H9 (cell line): Measurements from ENCODE around the gene FNDC3B. TPM values are rescaled to one million over a fixed set of nuclear protein-coding genes. Genes with fewer than 3 reads are reported as not detected.

Experiments
- DNase-seq: peaks from one replicate; pipeline ENCODE4 v3.0.0-alpha.2; 2017
- H2AFZ ChIP-seq: one replicate; pipeline ENCODE4 v1.6.1; 2013; ENCODE audit warnings: mild to moderate bottlenecking, low read length, control low read depth, moderate library complexity
- H2AK5ac ChIP-seq: 2 replicates; pipeline ENCODE4 v1.6.1; 2013; ENCODE audit warnings: low read length, control low read depth, mixed read lengths; ENCODE audit not compliant: insufficient read length
- H2BK120ac ChIP-seq: one replicate; pipeline ENCODE4 v1.6.1; 2013; ENCODE audit warnings: low read depth, mild to moderate bottlenecking, low read length, control low read depth, inconsistent platforms; ENCODE audit not compliant: poor library complexity, severe bottlenecking
- H2BK12ac ChIP-seq: 2 replicates; pipeline ENCODE4 v1.6.1; 2013; ENCODE audit warnings: low read length, control low read depth, mixed read lengths, low read depth; ENCODE audit not compliant: insufficient read length
- H2BK15ac ChIP-seq: 2 replicates; pipeline ENCODE4 v1.6.1; 2013; ENCODE audit warnings: low read depth, low read length, control low read depth
- H2BK20ac ChIP-seq: one replicate; pipeline ENCODE4 v1.6.1; 2013; ENCODE audit warnings: low read depth, mild to moderate bottlenecking, low read length, control low read depth, inconsistent platforms; ENCODE audit not compliant: poor library complexity, severe bottlenecking
- H2BK5ac ChIP-seq: 2 replicates; pipeline ENCODE4 v1.6.1; 2013; ENCODE audit warnings: low read length, control low read depth, mixed read lengths; ENCODE audit not compliant: insufficient read length
- H3K14ac ChIP-seq: 2 replicates; pipeline ENCODE4 v1.6.1; 2013; ENCODE audit warnings: low read length, control low read depth; ENCODE audit not compliant: insufficient read depth
- H3K18ac ChIP-seq: 2 replicates; pipeline ENCODE4 v1.6.1; 2013; ENCODE audit warnings: low read depth, mild to moderate bottlenecking, mixed read lengths, low read length, control low read depth; ENCODE audit not compliant: insufficient read length
- H3K23ac ChIP-seq: 2 replicates; pipeline ENCODE4 v1.6.1; 2013; ENCODE audit warnings: low read length, control low read depth, mixed read lengths, low read depth; ENCODE audit not compliant: insufficient read length
- H3K23me2 ChIP-seq: 2 replicates; pipeline ENCODE4 v1.6.1; 2013; ENCODE audit warnings: low read depth, mild to moderate bottlenecking, mixed read lengths, low read length, control low read depth; ENCODE audit not compliant: insufficient read length, poor library complexity, severe bottlenecking
- H3K27ac ChIP-seq: 2 replicates; pipeline ENCODE4 v1.5.1; 2013; ENCODE audit warnings: low read length, control low read depth, mixed read lengths, low read depth; ENCODE audit not compliant: insufficient read length
- H3K27me3 ChIP-seq: 2 replicates; pipeline ENCODE4 v1.6.1; 2013; ENCODE audit warnings: low read length, control low read depth, inconsistent platforms; ENCODE audit not compliant: insufficient read depth
- H3K4ac ChIP-seq: 2 replicates; pipeline ENCODE4 v1.6.1; 2013; ENCODE audit warnings: low read depth, mild to moderate bottlenecking, control low read depth, inconsistent platforms, low read length, moderate library complexity
- H3K4me1 ChIP-seq: 2 replicates; pipeline ENCODE4 v1.6.1; 2013; ENCODE audit warnings: low read length, control low read depth, inconsistent platforms; ENCODE audit not compliant: insufficient read depth
- H3K4me2 ChIP-seq: 2 replicates; pipeline ENCODE4 v1.6.1; 2013; ENCODE audit warnings: low read length, control low read depth, mixed read lengths; ENCODE audit not compliant: insufficient read length, insufficient read depth
- H3K56ac ChIP-seq: 2 replicates; pipeline ENCODE4 v1.6.1; 2013; ENCODE audit warnings: low read depth, mild to moderate bottlenecking, mixed read lengths, low read length, control low read depth; ENCODE audit not compliant: insufficient read length
- H3K79me1 ChIP-seq: 2 replicates; pipeline ENCODE4 v1.6.1; 2013; ENCODE audit warnings: low read depth, mild to moderate bottlenecking, moderate library complexity, low read length, control low read depth, inconsistent platforms; ENCODE audit not compliant: insufficient read depth, poor library complexity, severe bottlenecking
- H3K79me2 ChIP-seq: 2 replicates; pipeline ENCODE4 v1.6.1; 2013; ENCODE audit warnings: low read length, control low read depth, inconsistent platforms; ENCODE audit not compliant: insufficient read depth
- H3K9ac ChIP-seq: 2 replicates; pipeline ENCODE4 v1.6.1; 2013; ENCODE audit warnings: low read length, control low read depth, mixed read lengths; ENCODE audit not compliant: insufficient read length; ENCODE audit errors: extremely low read depth
- H3K9me3 ChIP-seq: one replicate; pipeline ENCODE4 v1.6.1; 2013; ENCODE audit warnings: low read depth, low read length, inconsistent platforms; ENCODE audit not compliant: control insufficient read depth
- H3T11ph ChIP-seq: one replicate; pipeline ENCODE4 v1.6.1; 2013; ENCODE audit warnings: mild to moderate bottlenecking, low read length, control low read depth, inconsistent platforms
- H4K20me1 ChIP-seq: one replicate; pipeline ENCODE4 v1.6.1; 2013; ENCODE audit not compliant: control insufficient read depth, insufficient read length, insufficient read depth
- H4K5ac ChIP-seq: 2 replicates; pipeline ENCODE4 v1.6.1; 2013; ENCODE audit warnings: low read depth, mild to moderate bottlenecking, mixed read lengths, low read length, control low read depth; ENCODE audit not compliant: insufficient read length
- H4K8ac ChIP-seq: replicated peaks from 2 replicates; pipeline ENCODE4 v1.6.1; 2013; ENCODE audit warnings: low read length, control low read depth, mixed read lengths, low read depth; ENCODE audit not compliant: insufficient read length
- H4K91ac ChIP-seq: 2 replicates; pipeline ENCODE4 v1.6.1; 2013; ENCODE audit warnings: low read depth, mild to moderate bottlenecking, moderate library complexity, mixed read lengths, low read length, control low read depth; ENCODE audit not compliant: insufficient read length
- H3K27ac Mint-ChIP-seq, 3 experiments: 2 replicates in 2 of 3; 3 replicates in 1 of 3; pipeline ENCODE4 v1.8.0; 2020 to 2021; ENCODE audit warnings: mixed read lengths in 3 of 3, mild to moderate bottlenecking in 1 of 3, moderate library complexity in 1 of 3
- H3K27me3 Mint-ChIP-seq: 2 replicates; pipeline ENCODE4 v1.8.0; 2021; ENCODE audit warnings: low read depth, mild to moderate bottlenecking, moderate library complexity, mixed read lengths
- H3K36me3 Mint-ChIP-seq, 3 experiments: 2 replicates in 2 of 3; 3 replicates in 1 of 3; pipeline ENCODE4 v1.8.0; 2020 to 2021; ENCODE audit warnings: low read depth in 3 of 3, mixed read lengths in 3 of 3; ENCODE audit not compliant: insufficient read depth in 1 of 3
- H3K4me1 Mint-ChIP-seq, 2 experiments: 2 replicates each; pipeline ENCODE4 v1.8.0; 2020; ENCODE audit warnings: mixed read lengths in 2 of 2
- H3K4me3 Mint-ChIP-seq, 2 experiments: 2 replicates in 1 of 2; 3 replicates in 1 of 2; pipeline ENCODE4 v1.8.0; 2020 to 2021; ENCODE audit warnings: mild to moderate bottlenecking in 2 of 2, mixed read lengths in 2 of 2, moderate library complexity in 1 of 2
- H3K9me3 Mint-ChIP-seq, 2 experiments: 2 replicates in 1 of 2; 3 replicates in 1 of 2; pipeline ENCODE4 v1.8.0; 2020; ENCODE audit warnings: mild to moderate bottlenecking in 2 of 2, mixed read lengths in 2 of 2, moderate library complexity in 1 of 2
- CTCF ChIP-seq: fragments of 200-600 bp; sonication (generic); conservative IDR thresholded peaks from 3 replicates; pipeline ENCODE4 v1.8.0; 2021; ENCODE audit warnings: antibody characterized with exemption, mild to moderate bottlenecking
- WGBS: extraction: QIAGEN DNeasy Blood & Tissue Kit; methylation state at CpG from one replicate; pipeline ENCODE4 v1.1.7; 2013; ENCODE audit warnings: missing lambda C conversion rate, low lambda C conversion rate, mixed read lengths; ENCODE audit not compliant: insufficient read length; ENCODE audit errors: extremely low coverage; 5-methylcytosine and 5-hydroxymethylcytosine counted together
- total RNA-seq: library from RNA; stranded (reverse); gene quantifications from 2 replicates; pipeline ENCODE4 v1.2.1, GENCODE V29; 2021

Gene FNDC3B
- total RNA-seq, 1 experiment from 2014 or later = 43.8 TPM

GRCh38 chr3:172365028-172365567, 325.7 kb downstream of the FNDC3B start:
- Histone ChIP-seq H2BK12ac (no peak overlapping the region), H3K27ac (no peak overlapping the region), H4K5ac (no peak overlapping the region), H4K20me1 (no peaks in the 10 kb centered on the region), H3K79me1 (no peaks in the 10 kb centered on the region), H4K8ac (no peak overlapping the region), H3K23ac (no peak overlapping the region), H4K91ac (no peak overlapping the region), H3K9ac (no peak overlapping the region), H3K79me2 (no peaks in the 10 kb centered on the region), H2AK5ac (no peak overlapping the region), H3K4ac (no peak overlapping the region), H2AFZ (no peak overlapping the region), H3K9me3 (no peaks in the 10 kb centered on the region), H2BK15ac (no peak overlapping the region), H3K4me2 (no peak overlapping the region), H3K18ac (no peak overlapping the region), H3K4me1 (0 out of 2 replicates have a peak, but pooled peaks cover 5% of the 10 kb centered on the region), H3T11ph (no peak overlapping the region), H3K14ac (no peak overlapping the region), H2BK5ac (no peak overlapping the region), H3K56ac (no peak overlapping the region), H2BK120ac (no peak overlapping the region), H3K27me3 (no peaks in the 10 kb centered on the region), H2BK20ac (no peak overlapping the region), H3K23me2 (no peaks in the 10 kb centered on the region)
- peaks cover 27 to 30% of the 10 kb centered on the region in 2 experiments for H3K4me1 Mint-ChIP-seq
- peak overlapping the region in 1 of 3 experiments; percentile 41; a peak in 2 of 7 replicates for H3K27ac Mint-ChIP-seq
- H3K9me3 Mint-ChIP-seq = no peaks in the 10 kb centered on the region
- H3K36me3 Mint-ChIP-seq = peaks cover 18 to 32% (median 26%) of the 10 kb centered on the region in 3 experiments; a peak in 6 of 7 replicates
- no peak overlapping the region for H3K4me3 Mint-ChIP-seq
- WGBS = no CpG with 5 or more reads among the region's 3 CpGs
- no peak for TF ChIP-seq CTCF
- no peak for DNase-seq
- no peaks in the 10 kb centered on the region for H3K27me3 Mint-ChIP-seq
